IMR-90 (cell line): Measurements from ENCODE around the gene ZNF211. TPM values are rescaled to one million over a fixed set of nuclear protein-coding genes. Genes with fewer than 3 reads are reported as not detected.

Experiments
- ATAC-seq: fragments of 200-7000 bp; cut with Tn5 transposase; 2 replicates; pipeline ENCODE4 v1.9.1; 2020; ENCODE audit warnings: low read depth, mild to moderate bottlenecking, moderate library complexity
- BruUV-seq: library from RNA; stranded (reverse); fragments of 400-500 nt; replicated peaks from 2 replicates; lab custom pipeline; 2021; lab: Mats Ljungman, UMichigan
- CTCF ChIA-PET: fragments of 300-600 bp; formaldehyde crosslinking; extraction: SDS; loops from one replicate; lab custom pipeline; 2021; ENCODE audit warnings: antibody characterized with exemption; lab: Yijun Ruan, JAX
- POLR2A ChIA-PET: fragments of 300-600 bp; sonication (Branson Sonifier 250); formaldehyde crosslinking; loops from one replicate; lab custom pipeline; 2022; ENCODE audit warnings: antibody characterized with exemption; ENCODE audit not compliant: unreplicated experiment; lab: Charles Lee
- DNase-seq: peaks from one replicate; pipeline ENCODE4 v3.0.0; 2013
- H2AFZ ChIP-seq: replicated peaks from 2 replicates; pipeline ENCODE3; 2013; ENCODE audit warnings: low read length, mild to moderate bottlenecking; ENCODE audit not compliant: poor library complexity
- H2AK5ac ChIP-seq: 2 replicates; pipeline ENCODE4 v1.6.1; 2013; ENCODE audit warnings: low read depth, low read length, inconsistent platforms
- H2AK9ac ChIP-seq: replicated peaks from 2 replicates; pipeline ENCODE3; 2013; ENCODE audit warnings: mild to moderate bottlenecking, low read depth, low read length, moderate library complexity; ENCODE audit not compliant: poor library complexity
- H2BK120ac ChIP-seq: 2 replicates; pipeline ENCODE4 v1.6.1; 2013; ENCODE audit warnings: low read depth, low read length, inconsistent platforms
- H2BK15ac ChIP-seq: 3 replicates; pipeline ENCODE4 v1.6.1; 2013; ENCODE audit warnings: low read depth, low read length, inconsistent platforms
- H2BK20ac ChIP-seq: 2 replicates; pipeline ENCODE4 v1.6.1; 2013; ENCODE audit warnings: low read depth, mild to moderate bottlenecking, inconsistent platforms, low read length, moderate library complexity
- H2BK5ac ChIP-seq: 2 replicates; pipeline ENCODE4 v1.6.1; 2013; ENCODE audit warnings: mild to moderate bottlenecking, low read depth, low read length, inconsistent platforms; ENCODE audit not compliant: poor library complexity, severe bottlenecking
- H3K14ac ChIP-seq: replicated peaks from 2 replicates; pipeline ENCODE4 v1.6.1; 2013; ENCODE audit warnings: low read depth, low read length, inconsistent platforms
- H3K18ac ChIP-seq: 2 replicates; pipeline ENCODE4 v1.6.1; 2013; ENCODE audit warnings: low read depth, low read length, control low read depth
- H3K23ac ChIP-seq: 2 replicates; pipeline ENCODE4 v1.6.1; 2013; ENCODE audit warnings: low read depth, low read length, inconsistent platforms
- H3K27ac ChIP-seq: 2 replicates; pipeline ENCODE4 v1.5.1; 2013; ENCODE audit warnings: mild to moderate bottlenecking, control low read depth, low read length; ENCODE audit not compliant: insufficient read depth
- H3K27me3 ChIP-seq: 2 replicates; pipeline ENCODE4 v1.6.1; 2013; ENCODE audit warnings: low read length; ENCODE audit not compliant: control insufficient read depth, insufficient read depth
- H3K36me3 ChIP-seq: 2 replicates; pipeline ENCODE4 v1.6.1; 2013; ENCODE audit warnings: low read length, mixed read lengths; ENCODE audit not compliant: control insufficient read depth, insufficient read depth
- H3K4ac ChIP-seq: 2 replicates; pipeline ENCODE4 v1.6.1; 2013; ENCODE audit warnings: low read depth, low read length, inconsistent platforms
- H3K4me1 ChIP-seq: 2 replicates; pipeline ENCODE4 v1.6.1; 2013; ENCODE audit warnings: low read length, mixed read lengths; ENCODE audit not compliant: control insufficient read depth, insufficient read depth
- H3K4me2 ChIP-seq: 2 replicates; pipeline ENCODE4 v1.6.1; 2013; ENCODE audit warnings: low read depth, mild to moderate bottlenecking, control low read depth, low read length, moderate library complexity
- H3K4me3 ChIP-seq: 2 replicates; pipeline ENCODE4 v1.5.1; 2013; ENCODE audit warnings: low read depth, mild to moderate bottlenecking, control low read depth, low read length, moderate library complexity; ENCODE audit not compliant: insufficient read depth
- H3K56ac ChIP-seq: 2 replicates; pipeline ENCODE4 v1.6.1; 2013; ENCODE audit warnings: low read length, inconsistent platforms; ENCODE audit not compliant: insufficient read depth; ENCODE audit errors: extremely low read depth
- H3K79me1 ChIP-seq, 2 experiments: 2 replicates each; pipeline ENCODE4 v1.6.1; 2013; ENCODE audit warnings: low read length in 2 of 2, inconsistent platforms in 1 of 2, low read depth in 1 of 2
- H3K9ac ChIP-seq: 2 replicates; pipeline ENCODE4 v1.6.1; 2013; ENCODE audit warnings: low read depth, low read length, control low read depth
- H3K9me1 ChIP-seq: 2 replicates; pipeline ENCODE4 v1.6.1; 2013; ENCODE audit warnings: low read length, inconsistent platforms; ENCODE audit not compliant: insufficient read depth
- H3K9me3 ChIP-seq: 2 replicates; pipeline ENCODE4 v1.6.1; 2013; ENCODE audit warnings: low read length; ENCODE audit not compliant: control insufficient read depth, insufficient read depth
- H4K20me1 ChIP-seq: 2 replicates; pipeline ENCODE4 v1.6.1; 2013; ENCODE audit warnings: low read length, inconsistent platforms; ENCODE audit not compliant: insufficient read depth
- H4K5ac ChIP-seq: 2 replicates; pipeline ENCODE4 v1.6.1; 2013; ENCODE audit warnings: mild to moderate bottlenecking, low read depth, low read length, control low read depth
- H4K8ac ChIP-seq, 2 experiments: 2 replicates each; pipeline ENCODE4 v1.6.1; 2013; ENCODE audit warnings: low read depth in 2 of 2, low read length in 2 of 2, control low read depth in 1 of 2, inconsistent platforms in 1 of 2
- H4K91ac ChIP-seq: 2 replicates; pipeline ENCODE4 v1.6.1; 2013; ENCODE audit warnings: low read depth, low read length, inconsistent platforms; ENCODE audit not compliant: insufficient read depth
- CTCF ChIP-seq: conservative IDR thresholded peaks from 2 replicates; pipeline ENCODE4 v1.5.1; 2012; ENCODE audit warnings: mild to moderate bottlenecking, low read depth, low read length, improper control_type of control experiment
- FOS ChIP-seq: fragments of 150-350 bp; IDR thresholded peaks from 2 replicates; pipeline ENCODE4 v1.6.1; 2016; ENCODE audit warnings: low read depth, low read length
- MAZ ChIP-seq: IDR thresholded peaks from 2 replicates; pipeline ENCODE4 v1.6.1; 2012; ENCODE audit warnings: low read depth, mild to moderate bottlenecking, low read length, improper control_type of control experiment, moderate library complexity, borderline replicate concordance
- POLR2A ChIP-seq: IDR thresholded peaks from 2 replicates; pipeline ENCODE4 v1.6.1; 2012; ENCODE audit warnings: mild to moderate bottlenecking, low read depth, low read length
- WGBS, 2 experiments: methylation state at CpG; one replicate each; pipeline versions ENCODE4 v1.1.5 to v1.1.7; 2013; ENCODE audit warnings: missing lambda C conversion rate in 2 of 2; ENCODE audit not compliant: insufficient read length in 1 of 2; ENCODE audit errors: extremely low coverage in 2 of 2; 5-methylcytosine and 5-hydroxymethylcytosine counted together
- dilution Hi-C: fragments of 300-500 bp; cut with HindIII; formaldehyde crosslinking; loops from one replicate; pipeline ENCODE4 v1.14.3; 2018; ENCODE audit warnings: low sequenced_read_pairs; ENCODE audit not compliant: unreplicated experiment
- in situ Hi-C: fragments of 300-500 bp; cut with MboI; formaldehyde crosslinking; loops from 3 replicates; pipeline ENCODE4 v1.14.3; 2019; ENCODE audit warnings: low sequenced_read_pairs, inconsistent platforms, mixed read lengths
- intact Hi-C: fragments of 100-400 bp; cut with micrococcal nuclease; formaldehyde crosslinking; loops from 2 replicates; pipeline ENCODE4 v1.10.0; 2022
- polyA plus RNA-seq, 3 experiments: library from polyadenylated mRNA; depleted of rRNA; stranded (reverse); fragments of >200 nt; gene quantifications; 2 replicates each; pipeline ENCODE4 v1.2.3, GENCODE V29; 2012; ENCODE audit warnings: low replicate concordance in 1 of 3
- total RNA-seq: library from RNA; depleted of rRNA; stranded (reverse); fragments of >200 nt; gene quantifications from 2 replicates; pipeline ENCODE4 v1.2.3, GENCODE V29; 2012

The ZNF211 gene
- total and polyA plus RNA-seq, 2 of the 4 experiments (the other 2 are of a cell fraction), result 8.7 to 13.1 TPM

GRCh38 chr19:57686727-57687126 is 53.8 kb downstream of the ZNF211 start (continued):
- TF ChIP-seq CTCF, result no peak

GRCh38 chr19:57687363-57688010 is 54.5 kb downstream of the ZNF211 start:
- Histone ChIP-seq H3K4me1 (peaks cover 3% of the 10 kb centered on the region), H2BK120ac (no peak overlapping the region), H2AK5ac (no peak overlapping the region), H3K9me3 (peaks cover 73% of the 10 kb centered on the region), H3K56ac (no peak overlapping the region), H3K9ac (no peak overlapping the region), H3K79me1 (peaks cover 52 to 63% of the 10 kb centered on the region in 2 experiments), H3K4me3 (no peak overlapping the region), H3K18ac (no peak overlapping the region), H3K27me3 (no peaks in the 10 kb centered on the region), H3K36me3 (peaks cover 49% of the 10 kb centered on the region), H2BK20ac (no peak overlapping the region), H2BK5ac (no peak overlapping the region), H2BK15ac (no peak overlapping the region), H3K4ac (no peak overlapping the region), H3K9me1 (no peaks in the 10 kb centered on the region), H4K5ac (no peak overlapping the region), H2AFZ (no peak overlapping the region), H4K8ac (no peak overlapping the region), H4K91ac (no peak overlapping the region), H4K20me1 (no peaks in the 10 kb centered on the region), H3K23ac (no peak overlapping the region), H2AK9ac (no peak overlapping the region), H3K14ac (no peak overlapping the region), H3K27ac (no peak overlapping the region), H3K4me2 (no peak overlapping the region)
- CTCF ChIA-PET, result no interaction called here
- dilution Hi-C loops (no loop called here), intact Hi-C loops (no loop called here), in situ Hi-C loops (no loop called here)
- no CpG with 5 or more reads among the region's 12 CpGs for WGBS, 2 experiments
- BruUV-seq, result no TSS peak
- POLR2A ChIA-PET, result no interaction called here
- ATAC-seq (no peak), DNase-seq (no peak)
- TF ChIP-seq POLR2A (no peak), FOS (no peak), MAZ (no peak)
